ENCODE measurements around the gene IVL.

Gene IVL

GRCh38 chr1:152953761-152954160 lies 45.4 kb downstream of the IVL start:
- DNase-seq: no peak

GRCh38 chr1:152954436-152954835 lies 46.1 kb downstream of the IVL start:
- DNase-seq: no peak

GRCh38 chr1:152957561-152957960 lies 49.2 kb downstream of the IVL start:
- no peak for DNase-seq

GRCh38 chr1:152959273-152959672 lies 50.9 kb downstream of the IVL start:
- DNase-seq: no peak

- no peak for DNase-seq
These were observed 51.6 kb downstream of the IVL start for GRCh38 chr1:152959801-152960451.

GRCh38 chr1:152960452-152961044 lies 52.2 kb downstream of the IVL start:
- no peak for DNase-seq
